HepG2 (cell line): ENCODE results near the gene PEAK1. TPM values are rescaled to one million over a fixed set of nuclear protein-coding genes. Genes with fewer than 3 reads are reported as not detected.

Source experiments
- ATAC-seq: fragments of 200-7000 bp; cut with Tn5 transposase; 3 replicates; pipeline ENCODE4 v1.9.1; 2020; ENCODE audit warnings: mild to moderate bottlenecking, moderate library complexity
- BruUV-seq: library from RNA; stranded (reverse); fragments of 400-500 nt; replicated peaks from 2 replicates; lab custom pipeline; 2021; lab: Mats Ljungman, UMichigan
- CTCF ChIA-PET: fragments of 300-600 bp; formaldehyde crosslinking; extraction: SDS; loops from one replicate; lab custom pipeline; 2021; ENCODE audit warnings: low total read pairs, inconsistent platforms, low intra/inter-chr PET ratio; lab: Yijun Ruan, JAX
- POLR2A ChIA-PET: fragments of 350-600 bp; sonication (Branson Sonifier 250); formaldehyde crosslinking; loops from one replicate; lab custom pipeline; 2020; ENCODE audit warnings: antibody characterized with exemption, inconsistent platforms; lab: Yijun Ruan, JAX
- DNase-seq: peaks from one replicate; pipeline ENCODE4 v3.0.0-alpha.2; 2015; ENCODE audit warnings: low spot score
- FAIRE-seq: peaks from 3 replicates; lab custom pipeline; 2011; peaks lifted over from hg19 to GRCh38; lab: Jason Lieb, UNC
- H2AFZ ChIP-seq: one replicate; pipeline ENCODE4 v1.6.1; 2011; ENCODE audit warnings: low read length, inconsistent platforms
- H3K27ac ChIP-seq: fragments of 300-600 bp; 3 replicates; pipeline ENCODE4 v1.8.0; 2011; ENCODE audit warnings: mixed run types, mild to moderate bottlenecking, mixed read lengths, low read length, inconsistent platforms; ENCODE audit not compliant: insufficient read depth; ENCODE audit errors: extremely low read length
- H3K27me3 ChIP-seq, 2 experiments: fragments of 200-600 bp in 1 of 2; 2 replicates in 1 of 2; 3 replicates in 1 of 2; pipeline versions ENCODE4 v1.6.0 to v1.8.0; 2011; ENCODE audit warnings: low read length in 2 of 2, mild to moderate bottlenecking in 2 of 2, moderate library complexity in 2 of 2, inconsistent platforms in 1 of 2; ENCODE audit not compliant: insufficient read depth in 2 of 2, control insufficient read depth in 1 of 2
- H3K36me3 ChIP-seq, 2 experiments: fragments of 200-600 bp in 1 of 2; replicated peaks in 1 of 2; 2 replicates in 1 of 2; 3 replicates in 1 of 2; pipeline versions ENCODE4 v1.5.1 to v1.8.0; 2011; ENCODE audit warnings: low read length in 2 of 2, inconsistent platforms in 1 of 2; ENCODE audit not compliant: insufficient read depth in 2 of 2, control insufficient read depth in 1 of 2
- H3K4me1 ChIP-seq: 2 replicates; pipeline ENCODE4 v1.5.1; 2012; ENCODE audit warnings: low read length, inconsistent platforms; ENCODE audit not compliant: insufficient read depth
- H3K4me2 ChIP-seq: 2 replicates; pipeline ENCODE4 v1.6.0; 2011; ENCODE audit warnings: low read depth, low read length, inconsistent platforms
- H3K4me3 ChIP-seq, 3 experiments: fragments of 200-600 bp in 1 of 3; sonication (generic), shearing (Covaris generic) in 1 of 3; replicated peaks in 1 of 3; 2 replicates each; pipeline ENCODE4 v1.5.1; 2011 to 2016; ENCODE audit warnings: low read length in 3 of 3, inconsistent platforms in 2 of 3, low read depth in 2 of 3, mild to moderate bottlenecking in 2 of 3, control low read depth in 1 of 3, mixed read lengths in 1 of 3; ENCODE audit not compliant: insufficient read depth in 1 of 3
- H3K79me2 ChIP-seq: one replicate; pipeline ENCODE4 v1.6.1; 2011; ENCODE audit warnings: low read length, inconsistent platforms; ENCODE audit not compliant: insufficient read depth
- H3K9ac ChIP-seq: 2 replicates; pipeline ENCODE4 v1.6.0; 2011; ENCODE audit warnings: mild to moderate bottlenecking, low read depth, low read length, inconsistent platforms; ENCODE audit not compliant: insufficient read depth
- H3K9me3 ChIP-seq: 2 replicates; pipeline ENCODE4 v1.5.1; 2012; ENCODE audit warnings: mild to moderate bottlenecking, low read length
- H4K20me1 ChIP-seq: 2 replicates; pipeline ENCODE4 v1.6.0; 2011; ENCODE audit warnings: inconsistent platforms, mild to moderate bottlenecking, low read length, moderate library complexity; ENCODE audit not compliant: insufficient read depth
- JUN ChIP-seq: sonication (generic); formaldehyde crosslinking; IDR thresholded peaks from 2 replicates; pipeline ENCODE4 v1.4.0; 2020; ENCODE audit warnings: mild to moderate bottlenecking, missing genetic modification reagents
- MAFK ChIP-seq, 2 experiments: IDR thresholded peaks in 1 of 2; conservative IDR thresholded peaks in 1 of 2; 2 replicates each; pipeline ENCODE4 v1.6.1; 2011; ENCODE audit warnings: improper control_type of control experiment in 2 of 2, low read length in 2 of 2
- PHF20 ChIP-seq: sonication (generic); formaldehyde crosslinking; IDR thresholded peaks from 2 replicates; pipeline ENCODE4 v1.5.0; 2020; ENCODE audit warnings: mild to moderate bottlenecking, missing genetic modification reagents
- RFXANK ChIP-seq: IDR thresholded peaks from 2 replicates; pipeline ENCODE4 v1.6.1; 2016
- SALL1 ChIP-seq: sonication (generic); formaldehyde crosslinking; IDR thresholded peaks from 2 replicates; pipeline ENCODE4 v1.8.0; 2022; ENCODE audit warnings: mild to moderate bottlenecking, missing genetic modification reagents
- ZNF713 ChIP-seq: sonication (generic); formaldehyde crosslinking; IDR thresholded peaks from 2 replicates; pipeline ENCODE4 v1.4.0; 2020; ENCODE audit warnings: mild to moderate bottlenecking, missing genetic modification reagents
- ZNF891 ChIP-seq: sonication (generic); formaldehyde crosslinking; IDR thresholded peaks from 2 replicates; pipeline ENCODE4 v1.5.0; 2020; ENCODE audit warnings: mild to moderate bottlenecking, missing genetic modification reagents
- WGBS: methylation state at CpG from one replicate; pipeline ENCODE4 v1.1.6; 2017; ENCODE audit warnings: low lambda C conversion rate; 5-methylcytosine and 5-hydroxymethylcytosine counted together
- in situ Hi-C: cut with HindIII; loops from 2 replicates; pipeline ENCODE4 v1.10.0; 2017; ENCODE audit warnings: low pct_unique_long_range_greater_than_20kb; ENCODE audit not compliant: extremely low pct_ligation_motif_present
- intact Hi-C: fragments of 100-400 bp; cut with micrococcal nuclease; formaldehyde crosslinking; loops from one replicate; pipeline ENCODE4 v1.10.0; 2022; ENCODE audit not compliant: unreplicated experiment
- polyA plus RNA-seq, 8 experiments: library from polyadenylated mRNA; depleted of rRNA in 3 of 8; stranded (reverse) in 7 of 8; unstranded in 1 of 8; fragments of >200 nt; fragmentation: Illumina TruSeq in 4 of 8; extraction: Trizol in 4 of 8; gene quantifications; 2 replicates each; pipeline versions ENCODE4 v1.2.1 to v1.2.3, GENCODE V29; 2011 to 2016; ENCODE audit warnings: low read depth in 4 of 8, missing spikeins in 1 of 8, mixed read lengths in 1 of 8; ENCODE audit not compliant: insufficient read depth in 1 of 8
- total RNA-seq, 5 experiments: library from RNA; depleted of rRNA; stranded (reverse); fragments of >200 nt; fragmentation: Illumina TruSeq; extraction: Trizol; gene quantifications; 2 replicates each; pipeline ENCODE4 v1.2.3, GENCODE V29; 2016; ENCODE audit warnings: low read depth in 1 of 5
- TF ChIP-seq, protein P1 (sequence below): sonication (generic); formaldehyde crosslinking; IDR thresholded peaks from 2 replicates; pipeline ENCODE4 v1.5.0; 2020; ENCODE audit warnings: missing genetic modification reagents, mild to moderate bottlenecking, borderline replicate concordance

PEAK1 gene
- total and polyA plus RNA-seq, 2 of the 13 experiments (the other 11 are each of a cell fraction or from before 2014, with no cell fraction given): 6.0 to 6.6 TPM

DNA sequence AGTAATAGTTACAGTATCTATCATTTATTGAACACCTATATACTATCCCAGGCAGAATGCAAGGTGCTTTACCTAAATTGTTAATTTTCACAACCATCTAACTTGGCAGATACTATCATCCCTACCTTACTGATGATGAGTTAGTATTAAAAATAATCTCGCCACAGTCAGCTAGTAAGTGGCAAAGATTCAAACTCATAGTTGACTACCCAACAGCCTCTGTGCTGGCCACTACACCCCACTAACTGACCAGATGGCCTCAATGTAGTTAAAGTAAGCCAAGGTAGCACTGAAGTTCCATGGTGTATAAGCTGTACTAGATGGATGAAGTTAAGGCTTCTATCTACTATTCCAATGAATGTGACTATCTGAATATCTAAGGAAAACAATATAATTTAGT lies 44.8 kb downstream of the PEAK1 start (continued):
- TF ChIP-seq ZNF713: no peak

DNA sequence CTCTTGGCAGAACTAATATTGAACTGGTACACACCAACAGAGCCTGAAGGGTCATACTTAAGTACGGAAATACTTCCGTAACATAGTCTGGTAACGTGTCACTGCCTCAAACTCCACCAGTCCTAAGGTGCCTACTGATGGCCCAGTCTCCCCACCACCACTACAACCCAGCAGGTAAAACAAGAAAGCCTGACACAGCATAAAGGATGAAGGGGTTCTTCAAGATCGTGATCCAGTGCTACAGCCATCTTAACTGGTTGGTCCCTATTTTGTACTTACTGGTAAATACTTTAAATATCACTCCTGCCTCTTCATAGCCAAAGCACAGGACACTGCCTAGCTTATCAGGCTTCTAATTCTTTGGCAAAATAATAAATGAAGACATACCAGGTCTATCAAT lies 46.5 kb downstream of the PEAK1 start:
- ATAC-seq (no peak), FAIRE-seq (no peak), DNase-seq (no peak)
- no peak overlapping the region for H3K27ac ChIP-seq
- in situ Hi-C loops (no loop called here), intact Hi-C loops (no loop called here)
- no peak overlapping the region for H3K4me3 ChIP-seq
- H3K4me2 ChIP-seq: no peak overlapping the region
- no peak overlapping the region for H2AFZ ChIP-seq
- no peaks in the 10 kb centered on the region for H3K36me3 ChIP-seq
- TF ChIP-seq PHF20 (CRISPR knock-in tag): no peak
- TF ChIP-seq RFXANK (CRISPR knock-in tag): no peak
- TF ChIP-seq, protein P1, sequence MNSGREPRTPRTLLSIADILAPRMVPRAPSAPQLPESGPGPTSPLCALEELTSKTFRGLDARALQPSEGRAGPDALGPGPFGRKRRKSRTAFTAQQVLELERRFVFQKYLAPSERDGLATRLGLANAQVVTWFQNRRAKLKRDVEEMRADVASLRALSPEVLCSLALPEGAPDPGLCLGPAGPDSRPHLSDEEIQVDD (CRISPR knock-in tag): no peak
- no peak for TF ChIP-seq JUN (CRISPR knock-in tag)
- TF ChIP-seq MAFK (conservative IDR thresholded peaks at IDR 0.05 in 1 of 2, IDR thresholded peaks at IDR 0.05 in 1 of 2; ENCODE audit: low read length in 2 of 2): peak; percentile 17 to 54; a peak in 2 of 4 replicates
- no peak for TF ChIP-seq ZNF891 (CRISPR knock-in tag)
- TF ChIP-seq SALL1 (CRISPR knock-in tag): no peak
- POLR2A ChIA-PET: no interaction called here
- H3K79me2 ChIP-seq: peaks cover 13% of the 10 kb centered on the region
- 73% methylated on average over 4 of the region's 4 CpGs for WGBS
- no peaks in the 10 kb centered on the region for H3K27me3 ChIP-seq
- H4K20me1 ChIP-seq: no peaks in the 10 kb centered on the region
- no TSS peak for BruUV-seq
- CTCF ChIA-PET: no interaction called here
- H3K9me3 ChIP-seq: no peaks in the 10 kb centered on the region
- no peaks in the 10 kb centered on the region; the same call in 1 of the 2 replicates for H3K4me1 ChIP-seq
- H3K9ac ChIP-seq: no peak overlapping the region
